ENCODE results near the gene RPL22. TPM values are rescaled to one million over a fixed set of nuclear protein-coding genes. Genes with fewer than 3 reads are reported as not detected.
A peak's percentile ranks its signal among the peaks of the same experiment; 100 is the strongest.
"Not testable (repeated sequence)": the region's sequence is repeated elsewhere in the genome, so short reads cannot be mapped to it uniquely, and the experiment has no call there.

Gene RPL22
- total RNA-seq, 1 donor from 2014 or later, result 283 TPM

- Histone ChIP-seq H3K4me1 (ENCODE audit: insufficient read depth, low read length) (peaks cover 4% of the 10 kb centered on the region), H3K4me3 (ENCODE audit: insufficient read depth, low read depth, low read length) (no peak overlapping the region), H2AFZ (ENCODE audit: low read depth, low read length) (no peak overlapping the region), H3K27me3 (ENCODE audit: insufficient read depth, low read length) (no peaks in the 10 kb centered on the region), H4K20me1 (ENCODE audit: insufficient read depth, low read length) (peaks cover 24% of the 10 kb centered on the region), H3K27ac (ENCODE audit: low read depth, low read length) (no peak overlapping the region), H3K36me3 (ENCODE audit: insufficient read depth, low read length) (peaks cover 11% of the 10 kb centered on the region), H3K9me3 (ENCODE audit: insufficient read depth, low read depth, low read length) (no peaks in the 10 kb centered on the region), H3K9ac (ENCODE audit: low read length) (no peak overlapping the region), H3K79me2 (ENCODE audit: insufficient read depth, low read length) (no peaks in the 10 kb centered on the region), H3K4me2 (ENCODE audit: low read length) (no peak overlapping the region)
- Mint-ChIP-seq H3K4me1 (ENCODE audit: low read depth, unreplicated experiment) (peaks cover 9% of the 10 kb centered on the region), H3K9me3 (ENCODE audit: unreplicated experiment) (no peaks in the 10 kb centered on the region), H3K27ac (ENCODE audit: unreplicated experiment) (no peak overlapping the region), H3K27me3 (ENCODE audit: low read depth, unreplicated experiment) (peaks cover 4% of the 10 kb centered on the region), H3K36me3 (ENCODE audit: low read depth, unreplicated experiment) (peaks cover 19% of the 10 kb centered on the region), H3K4me3 (ENCODE audit: unreplicated experiment) (no peak overlapping the region)
- no peak for FAIRE-seq
- DNase-seq (ENCODE audit: low read depth), result no peak
- TF ChIP-seq EZH2 (IDR thresholded peaks at IDR 0.05; ENCODE audit: insufficient read depth, low read length), result no peak
- TF ChIP-seq, protein P1, sequence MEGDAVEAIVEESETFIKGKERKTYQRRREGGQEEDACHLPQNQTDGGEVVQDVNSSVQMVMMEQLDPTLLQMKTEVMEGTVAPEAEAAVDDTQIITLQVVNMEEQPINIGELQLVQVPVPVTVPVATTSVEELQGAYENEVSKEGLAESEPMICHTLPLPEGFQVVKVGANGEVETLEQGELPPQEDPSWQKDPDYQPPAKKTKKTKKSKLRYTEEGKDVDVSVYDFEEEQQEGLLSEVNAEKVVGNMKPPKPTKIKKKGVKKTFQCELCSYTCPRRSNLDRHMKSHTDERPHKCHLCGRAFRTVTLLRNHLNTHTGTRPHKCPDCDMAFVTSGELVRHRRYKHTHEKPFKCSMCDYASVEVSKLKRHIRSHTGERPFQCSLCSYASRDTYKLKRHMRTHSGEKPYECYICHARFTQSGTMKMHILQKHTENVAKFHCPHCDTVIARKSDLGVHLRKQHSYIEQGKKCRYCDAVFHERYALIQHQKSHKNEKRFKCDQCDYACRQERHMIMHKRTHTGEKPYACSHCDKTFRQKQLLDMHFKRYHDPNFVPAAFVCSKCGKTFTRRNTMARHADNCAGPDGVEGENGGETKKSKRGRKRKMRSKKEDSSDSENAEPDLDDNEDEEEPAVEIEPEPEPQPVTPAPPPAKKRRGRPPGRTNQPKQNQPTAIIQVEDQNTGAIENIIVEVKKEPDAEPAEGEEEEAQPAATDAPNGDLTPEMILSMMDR (IDR thresholded peaks at IDR 0.05; ENCODE audit: insufficient read depth, low read depth, low read length), result no peak
These were observed 21.9 kb upstream of the RPL22 start for GRCh38 chr1:6221210-6221784.

DNA sequence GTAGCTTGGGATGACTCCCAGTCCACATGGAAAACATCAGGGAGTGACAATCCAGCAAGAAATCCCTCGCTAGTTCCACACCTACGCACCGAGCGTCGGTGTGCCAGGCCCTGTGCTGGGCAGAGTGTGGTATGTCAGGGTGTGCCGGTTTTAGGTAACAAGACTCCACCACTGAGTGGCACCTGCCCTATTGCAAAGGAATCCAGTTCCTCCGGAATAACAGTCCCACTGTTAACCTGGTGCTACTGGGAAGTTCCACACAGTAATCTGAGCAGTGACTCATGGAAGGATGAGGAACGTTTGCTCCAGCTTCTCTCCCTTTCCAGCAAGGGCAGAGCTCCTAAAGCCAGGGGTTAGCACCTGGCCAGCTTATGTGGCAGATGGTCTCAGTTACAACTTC is 20.8 kb upstream of the RPL22 start:
- no peaks in the 10 kb centered on the region for H3K9me3 Mint-ChIP-seq (ENCODE audit: unreplicated experiment)
- H3K4me1 Mint-ChIP-seq (ENCODE audit: low read depth, unreplicated experiment), result peaks cover 9% of the 10 kb centered on the region
- H3K79me2 ChIP-seq (ENCODE audit: insufficient read depth, low read length), result no peaks in the 10 kb centered on the region
- H3K4me2 ChIP-seq (ENCODE audit: low read length), result no peak overlapping the region
- H3K9ac ChIP-seq (ENCODE audit: low read length), result no peak overlapping the region
- H3K36me3 ChIP-seq (ENCODE audit: insufficient read depth, low read length), result peaks cover 11% of the 10 kb centered on the region
- TF ChIP-seq, protein P1 (IDR thresholded peaks at IDR 0.05; ENCODE audit: insufficient read depth, low read depth, low read length), result no peak
- no peak for TF ChIP-seq EZH2 (IDR thresholded peaks at IDR 0.05; ENCODE audit: insufficient read depth, low read length)
- H4K20me1 ChIP-seq (ENCODE audit: insufficient read depth, low read length), result peaks cover 15% of the 10 kb centered on the region
- H3K9me3 ChIP-seq (ENCODE audit: insufficient read depth, low read depth, low read length), result no peaks in the 10 kb centered on the region
- H3K27ac ChIP-seq (ENCODE audit: low read depth, low read length), result no peak overlapping the region
- H3K36me3 Mint-ChIP-seq (ENCODE audit: low read depth, unreplicated experiment), result peaks cover 22% of the 10 kb centered on the region
- FAIRE-seq, result no peak
- H3K27ac Mint-ChIP-seq (ENCODE audit: unreplicated experiment), result peak overlapping the region; percentile 11
- no peak overlapping the region for H3K4me3 Mint-ChIP-seq (ENCODE audit: unreplicated experiment)
- H3K27me3 ChIP-seq (ENCODE audit: insufficient read depth, low read length), result no peaks in the 10 kb centered on the region
- DNase-seq (ENCODE audit: low read depth), result no peak
- peaks cover 7% of the 10 kb centered on the region for H3K27me3 Mint-ChIP-seq (ENCODE audit: low read depth, unreplicated experiment)
- no peak overlapping the region for H2AFZ ChIP-seq (ENCODE audit: low read depth, low read length)
- peaks cover 4% of the 10 kb centered on the region for H3K4me1 ChIP-seq (ENCODE audit: insufficient read depth, low read length)
- H3K4me3 ChIP-seq (ENCODE audit: insufficient read depth, low read depth, low read length), result no peak overlapping the region

GRCh38 chr1:6219641-6220040 is 20.2 kb upstream of the RPL22 start:
- H3K27ac ChIP-seq (ENCODE audit: low read depth, low read length); H3K9ac ChIP-seq (ENCODE audit: low read length); H2AFZ ChIP-seq (ENCODE audit: low read depth, low read length); FAIRE-seq; H3K4me3 Mint-ChIP-seq (ENCODE audit: unreplicated experiment); H3K4me1 Mint-ChIP-seq (ENCODE audit: low read depth, unreplicated experiment); H3K27me3 Mint-ChIP-seq (ENCODE audit: low read depth, unreplicated experiment); H3K27me3 ChIP-seq (ENCODE audit: insufficient read depth, low read length); H3K9me3 Mint-ChIP-seq (ENCODE audit: unreplicated experiment); H3K79me2 ChIP-seq (ENCODE audit: insufficient read depth, low read length); H3K4me1 ChIP-seq (ENCODE audit: insufficient read depth, low read length); H3K9me3 ChIP-seq (ENCODE audit: insufficient read depth, low read depth, low read length); H3K4me3 ChIP-seq (ENCODE audit: insufficient read depth, low read depth, low read length); DNase-seq (ENCODE audit: low read depth); H3K27ac Mint-ChIP-seq (ENCODE audit: unreplicated experiment); H3K4me2 ChIP-seq (ENCODE audit: low read length); H4K20me1 ChIP-seq (ENCODE audit: insufficient read depth, low read length): not testable (repeated sequence)
- H3K36me3 Mint-ChIP-seq (ENCODE audit: low read depth, unreplicated experiment), result peaks cover 20% of the 10 kb centered on the region
- H3K36me3 ChIP-seq (ENCODE audit: insufficient read depth, low read length), result peaks cover 11% of the 10 kb centered on the region
